Natural killer cell treated with Interleukin-12 subunit alpha and Interleukin-12 subunit beta and Interleukin-15 and Interleukin-18, amount 100 ng/mL, for 72 hours (primary cell): ENCODE measurements around the gene SYNE1. TPM values are rescaled to one million over a fixed set of nuclear protein-coding genes. Genes with fewer than 3 reads are reported as not detected.
"Not testable (repeated sequence)": the region's sequence is repeated elsewhere in the genome, so short reads cannot be mapped to it uniquely, and the experiment has no call there.

Source experiments
- ATAC-seq, 2 donors: fragments of 150-1000 bp; cut with Tn5 transposase in 1 of 2; sonication (Bioruptor Pico), chemical (Tn5 transposase) in 1 of 2; 2 replicates each; pipeline ENCODE4 v1.10.0; 2021
- DNase-seq: peaks from one replicate; pipeline ENCODE4 v3.0.0; 2022; ENCODE audit warnings: low spot score
- H3K27ac Mint-ChIP-seq, 2 donors: 1 replicate in 1 of 2; 2 replicates in 1 of 2; pipeline ENCODE4 v1.8.0; 2022; ENCODE audit warnings: mixed read lengths in 2 of 2, mild to moderate bottlenecking in 1 of 2, moderate library complexity in 1 of 2
- H3K27me3 Mint-ChIP-seq, 2 donors: 1 replicate in 1 of 2; 2 replicates in 1 of 2; pipeline ENCODE4 v1.8.0; 2022; ENCODE audit warnings: mixed read lengths in 2 of 2
- H3K36me3 Mint-ChIP-seq: one replicate; pipeline ENCODE4 v1.8.0; 2022; ENCODE audit warnings: mixed read lengths
- H3K4me1 Mint-ChIP-seq, 2 donors: 1 replicate in 1 of 2; 2 replicates in 1 of 2; pipeline ENCODE4 v1.8.0; 2022; ENCODE audit warnings: low read depth in 2 of 2, mixed read lengths in 2 of 2, mild to moderate bottlenecking in 1 of 2
- H3K4me3 Mint-ChIP-seq: one replicate; pipeline ENCODE4 v1.8.0; 2022; ENCODE audit warnings: mixed read lengths
- H3K9me3 Mint-ChIP-seq: 2 replicates; pipeline ENCODE4 v1.8.0; 2022; ENCODE audit warnings: mixed read lengths
- total RNA-seq, 2 donors: library from RNA; stranded (reverse); gene quantifications; one replicate each; pipeline ENCODE4 v1.2.3, GENCODE V29; 2022

SYNE1 gene
- total RNA-seq, 2 donors from 2014 or later: 30.6 to 61.2 TPM

GRCh38 chr6:152531659-152532058 is 105.5 kb downstream of the SYNE1 start:
- ATAC-seq (no peak), DNase-seq (no peak)
- Mint-ChIP-seq H3K27ac (no peak overlapping the region), H3K4me1 (peaks cover 24 to 34% of the 10 kb centered on the region in 2 donors), H3K27me3 (no peaks in the 10 kb centered on the region), H3K9me3 (no peaks in the 10 kb centered on the region), H3K4me3 (no peak overlapping the region), H3K36me3 (no peaks in the 10 kb centered on the region)

DNA sequence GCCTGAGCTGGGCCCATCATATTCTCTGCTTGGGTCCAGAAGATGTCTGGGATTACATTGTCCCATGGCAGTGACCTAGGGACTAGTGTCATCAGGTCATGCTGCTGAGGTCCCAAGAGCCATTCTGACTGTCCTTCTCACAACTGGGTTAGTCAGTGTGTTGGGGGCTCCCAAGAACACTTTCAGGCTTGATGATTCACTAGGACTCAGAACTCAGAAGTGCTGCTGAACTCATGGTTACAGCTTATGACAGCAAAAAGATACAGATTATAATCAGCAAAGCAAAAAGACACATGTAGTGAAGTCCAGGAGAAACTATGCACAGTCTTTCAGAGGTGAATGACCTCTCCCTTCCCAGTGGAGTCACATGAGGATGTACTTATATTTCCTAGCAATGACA is 107.8 kb downstream of the SYNE1 start:
- ATAC-seq (peak; percentile 43 to 80), DNase-seq (no peak)
- Mint-ChIP-seq H3K27me3 (no peaks in the 10 kb centered on the region), H3K27ac (peak overlapping the region in 1 of 2 donors; percentile 28), H3K36me3 (no peaks in the 10 kb centered on the region), H3K4me3 (no peak overlapping the region), H3K9me3 (no peaks in the 10 kb centered on the region), H3K4me1 (peaks cover 26 to 30% of the 10 kb centered on the region in 2 donors)

- ATAC-seq, H3K9me3 Mint-ChIP-seq, DNase-seq: not testable (repeated sequence)
These were observed 123.0 kb downstream of the SYNE1 start for GRCh38 chr6:152514120-152514519.

GRCh38 chr6:152509916-152510315 is 127.2 kb downstream of the SYNE1 start:
- no peak overlapping the region for H3K27ac Mint-ChIP-seq
- peaks cover 4% of the 10 kb centered on the region for H3K36me3 Mint-ChIP-seq
- H3K27me3 Mint-ChIP-seq: no peaks in the 10 kb centered on the region
- H3K4me3 Mint-ChIP-seq: no peak overlapping the region
- H3K9me3 Mint-ChIP-seq: no peaks in the 10 kb centered on the region
- peaks cover 2 to 4% of the 10 kb centered on the region in 2 donors for H3K4me1 Mint-ChIP-seq
- DNase-seq (no peak), ATAC-seq (no peak)

More at GRCh38 chr6:152514120-152514519, 123.0 kb downstream of the SYNE1 start:
- not testable (repeated sequence) for H3K36me3 Mint-ChIP-seq, H3K4me1 Mint-ChIP-seq, H3K4me3 Mint-ChIP-seq, H3K27ac Mint-ChIP-seq, H3K27me3 Mint-ChIP-seq

- H3K27me3 Mint-ChIP-seq: no peaks in the 10 kb centered on the region
- H3K4me3 Mint-ChIP-seq: no peak overlapping the region
- no peak for ATAC-seq
- no peak for DNase-seq
- peaks cover 4% of the 10 kb centered on the region for H3K36me3 Mint-ChIP-seq
- no peak overlapping the region for H3K27ac Mint-ChIP-seq
- peaks cover 4 to 10% of the 10 kb centered on the region in 2 donors for H3K4me1 Mint-ChIP-seq
- no peaks in the 10 kb centered on the region for H3K9me3 Mint-ChIP-seq
These were observed 128.7 kb downstream of the SYNE1 start for GRCh38 chr6:152508477-152508876.

GRCh38 chr6:152503546-152503945 is 133.6 kb downstream of the SYNE1 start:
- H3K27me3 Mint-ChIP-seq: no peaks in the 10 kb centered on the region
- ATAC-seq: peak in 1 of 2 donors; percentile 63
- H3K9me3 Mint-ChIP-seq: no peaks in the 10 kb centered on the region
- no peaks in the 10 kb centered on the region for H3K36me3 Mint-ChIP-seq
- peaks cover 0 to 23% of the 10 kb centered on the region in 2 donors for H3K4me1 Mint-ChIP-seq
- DNase-seq: no peak
- peak overlapping the region; percentile 56 for H3K4me3 Mint-ChIP-seq
- H3K27ac Mint-ChIP-seq: peak overlapping the region; percentile 25 to 75

DNA sequence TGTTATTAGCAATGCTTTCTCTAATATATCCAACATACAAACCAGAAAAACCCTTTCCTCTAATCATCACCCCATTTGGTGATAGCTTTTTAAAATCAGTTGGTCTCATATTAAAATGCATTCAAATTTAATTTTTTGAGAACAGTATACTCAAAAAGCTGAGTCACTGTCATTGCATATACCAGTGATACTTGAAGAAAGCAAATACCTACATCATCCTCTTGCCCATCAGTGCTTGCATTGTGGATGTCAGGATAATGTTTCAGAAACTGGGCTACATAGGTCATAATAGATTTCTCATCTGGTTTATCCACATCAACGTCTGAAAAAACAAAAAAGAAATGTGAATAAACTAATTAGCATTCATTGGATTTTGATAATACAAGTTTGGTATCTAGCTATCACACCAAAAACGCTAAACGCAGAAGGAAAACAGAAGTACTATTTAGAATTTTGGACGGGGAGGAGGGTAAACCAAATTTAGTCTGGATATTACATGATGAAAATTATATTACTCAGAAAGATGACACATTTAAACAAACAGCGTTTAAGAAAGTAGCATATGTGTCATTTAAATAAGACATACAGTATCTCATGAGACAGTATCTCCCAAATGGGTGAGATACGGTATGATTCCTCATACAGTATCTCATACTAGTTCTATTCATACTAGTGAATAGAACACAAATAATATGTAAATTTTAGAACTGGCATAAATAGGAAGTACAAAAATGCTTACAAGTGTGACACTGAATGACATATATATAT is 134.6 kb downstream of the SYNE1 start:
- Mint-ChIP-seq H3K9me3 (no peaks in the 10 kb centered on the region), H3K4me1 (peaks cover 0 to 23% of the 10 kb centered on the region in 2 donors), H3K27ac (peak overlapping the region in 1 of 2 donors; percentile 75), H3K27me3 (no peaks in the 10 kb centered on the region), H3K36me3 (no peaks in the 10 kb centered on the region), H3K4me3 (peak overlapping the region; percentile 56)
- DNase-seq (no peak), ATAC-seq (peak; percentile 28 to 90)

DNA sequence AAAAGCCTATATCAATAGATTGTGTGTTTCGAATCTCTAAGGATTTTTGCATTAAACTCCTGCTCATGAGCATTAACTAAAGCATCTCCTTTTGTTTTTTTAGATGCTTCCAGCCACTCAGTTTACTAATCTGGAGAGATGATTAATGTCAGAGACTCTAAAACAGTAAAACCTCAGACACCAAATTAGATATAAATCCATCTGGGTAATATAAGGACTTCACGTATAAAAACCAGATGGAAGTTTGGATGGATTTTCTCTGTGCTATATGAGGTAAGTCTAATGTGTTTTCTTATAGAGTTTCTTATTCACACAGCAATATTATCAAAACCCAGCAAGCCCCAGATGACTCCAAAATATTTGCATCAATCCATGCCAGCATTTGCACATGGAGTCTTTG is 137.2 kb downstream of the SYNE1 start:
- no peaks in the 10 kb centered on the region for H3K36me3 Mint-ChIP-seq
- H3K27ac Mint-ChIP-seq: no peak overlapping the region
- H3K9me3 Mint-ChIP-seq: no peaks in the 10 kb centered on the region
- no peak for DNase-seq
- no peaks in the 10 kb centered on the region for H3K27me3 Mint-ChIP-seq
- H3K4me1 Mint-ChIP-seq: peaks cover 0 to 21% of the 10 kb centered on the region in 2 donors
- ATAC-seq: no peak
- H3K4me3 Mint-ChIP-seq: no peak overlapping the region

DNA sequence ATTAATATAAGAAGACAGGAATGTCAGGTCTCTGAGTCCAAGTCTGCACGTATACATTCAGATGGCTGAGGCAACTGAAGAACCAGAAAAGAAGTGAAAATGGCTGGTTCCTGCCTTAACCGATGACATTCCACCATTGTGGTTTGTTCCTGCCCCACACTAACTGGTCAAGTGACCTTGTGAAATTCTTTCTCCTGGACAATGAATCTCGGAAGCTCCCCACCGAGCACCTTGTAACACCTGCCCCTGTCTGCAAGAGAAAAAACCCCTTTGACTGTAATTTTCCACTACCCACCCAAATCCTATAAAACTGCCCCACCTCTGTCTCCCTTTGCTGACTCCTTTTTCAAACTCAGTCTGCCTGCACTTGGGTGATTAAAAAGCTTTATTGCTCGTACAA is 140.4 kb downstream of the SYNE1 start:
- DNase-seq (no peak), ATAC-seq (no peak)
- H3K27me3 Mint-ChIP-seq: no peaks in the 10 kb centered on the region
- H3K36me3 Mint-ChIP-seq: no peaks in the 10 kb centered on the region
- no peak overlapping the region for H3K27ac Mint-ChIP-seq
- H3K4me1 Mint-ChIP-seq: no peaks in the 10 kb centered on the region
- no peaks in the 10 kb centered on the region for H3K9me3 Mint-ChIP-seq
- no peak overlapping the region for H3K4me3 Mint-ChIP-seq

- H3K36me3 Mint-ChIP-seq, H3K4me3 Mint-ChIP-seq, H3K27ac Mint-ChIP-seq, H3K27me3 Mint-ChIP-seq, H3K4me1 Mint-ChIP-seq, H3K9me3 Mint-ChIP-seq, ATAC-seq, DNase-seq: not testable (repeated sequence)
These were observed 141.7 kb downstream of the SYNE1 start for GRCh38 chr6:152495456-152495855.

GRCh38 chr6:152492281-152492680 is 144.9 kb downstream of the SYNE1 start:
- H3K36me3 Mint-ChIP-seq: not testable (repeated sequence)

DNA sequence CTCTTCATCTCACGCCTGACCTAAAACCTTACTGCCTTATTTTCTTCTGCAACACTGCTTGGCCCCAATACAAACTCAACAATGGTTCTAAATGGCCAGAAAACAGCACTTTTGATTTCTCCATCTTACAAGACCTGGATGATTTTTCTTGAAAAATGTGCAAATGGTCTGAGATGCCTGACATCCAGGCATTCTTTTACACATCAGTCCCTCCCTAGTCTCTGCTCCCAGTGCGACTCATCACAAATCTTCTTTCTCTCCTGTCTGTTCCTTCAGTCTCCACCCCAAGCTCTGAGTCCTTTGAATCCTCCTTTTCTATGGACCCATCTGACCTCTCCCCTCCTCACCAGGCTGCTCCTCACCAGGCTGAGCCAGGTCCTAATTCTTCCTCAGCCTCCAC is 145.7 kb downstream of the SYNE1 start:
- H3K27me3 Mint-ChIP-seq, H3K36me3 Mint-ChIP-seq, H3K9me3 Mint-ChIP-seq, H3K27ac Mint-ChIP-seq, DNase-seq, H3K4me3 Mint-ChIP-seq, ATAC-seq, H3K4me1 Mint-ChIP-seq: not testable (repeated sequence)

More at GRCh38 chr6:152492281-152492680, 144.9 kb downstream of the SYNE1 start:
- not testable (repeated sequence) for H3K4me1 Mint-ChIP-seq, H3K9me3 Mint-ChIP-seq, H3K27me3 Mint-ChIP-seq, H3K27ac Mint-ChIP-seq, H3K4me3 Mint-ChIP-seq, ATAC-seq, DNase-seq

- not testable (repeated sequence) for ATAC-seq, DNase-seq, H3K4me3 Mint-ChIP-seq, H3K9me3 Mint-ChIP-seq, H3K27ac Mint-ChIP-seq, H3K27me3 Mint-ChIP-seq, H3K36me3 Mint-ChIP-seq, H3K4me1 Mint-ChIP-seq
These were observed 146.2 kb downstream of the SYNE1 start for GRCh38 chr6:152490971-152491378.

- no peaks in the 10 kb centered on the region for H3K9me3 Mint-ChIP-seq
- ATAC-seq (no peak), DNase-seq (no peak)
- H3K27ac Mint-ChIP-seq: no peak overlapping the region
- H3K27me3 Mint-ChIP-seq: no peaks in the 10 kb centered on the region
- no peak overlapping the region for H3K4me3 Mint-ChIP-seq
- H3K36me3 Mint-ChIP-seq: no peaks in the 10 kb centered on the region
- H3K4me1 Mint-ChIP-seq: peaks cover 0 to 4% of the 10 kb centered on the region in 2 donors
These were observed 152.4 kb downstream of the SYNE1 start for GRCh38 chr6:152484806-152485205.
